H54 (cell line): Measurements from ENCODE around the gene ULK3.

Source experiments
- DNase-seq: peaks from one replicate; pipeline ENCODE4 v3.0.0; 2011; ENCODE audit warnings: low spot score, mixed read lengths; ENCODE audit not compliant: insufficient read length
- FAIRE-seq: peaks from 3 replicates; lab custom pipeline; 2011; peaks lifted over from hg19 to GRCh38; lab: Jason Lieb, UNC
- POLR2A ChIP-seq: IDR thresholded peaks from 2 replicates; pipeline ENCODE4 v1.6.1; 2011; ENCODE audit warnings: low read depth, mild to moderate bottlenecking, low read length

The ULK3 gene

GRCh38 chr15:74789171-74789631 lies 53.8 kb downstream of the ULK3 start:
- DNase-seq = no peak
- FAIRE-seq = no peak
- no peak for TF ChIP-seq POLR2A

- no peak for TF ChIP-seq POLR2A
- DNase-seq = no peak
Measured at GRCh38 chr15:74788683-74789151, 54.2 kb downstream of the ULK3 start.

GRCh38 chr15:74788042-74788682 lies 54.8 kb downstream of the ULK3 start:
- FAIRE-seq (no peak), DNase-seq (no peak)
- TF ChIP-seq POLR2A = no peak

More at GRCh38 chr15:74788683-74789151, 54.2 kb downstream of the ULK3 start:
- FAIRE-seq = no peak

DNA sequence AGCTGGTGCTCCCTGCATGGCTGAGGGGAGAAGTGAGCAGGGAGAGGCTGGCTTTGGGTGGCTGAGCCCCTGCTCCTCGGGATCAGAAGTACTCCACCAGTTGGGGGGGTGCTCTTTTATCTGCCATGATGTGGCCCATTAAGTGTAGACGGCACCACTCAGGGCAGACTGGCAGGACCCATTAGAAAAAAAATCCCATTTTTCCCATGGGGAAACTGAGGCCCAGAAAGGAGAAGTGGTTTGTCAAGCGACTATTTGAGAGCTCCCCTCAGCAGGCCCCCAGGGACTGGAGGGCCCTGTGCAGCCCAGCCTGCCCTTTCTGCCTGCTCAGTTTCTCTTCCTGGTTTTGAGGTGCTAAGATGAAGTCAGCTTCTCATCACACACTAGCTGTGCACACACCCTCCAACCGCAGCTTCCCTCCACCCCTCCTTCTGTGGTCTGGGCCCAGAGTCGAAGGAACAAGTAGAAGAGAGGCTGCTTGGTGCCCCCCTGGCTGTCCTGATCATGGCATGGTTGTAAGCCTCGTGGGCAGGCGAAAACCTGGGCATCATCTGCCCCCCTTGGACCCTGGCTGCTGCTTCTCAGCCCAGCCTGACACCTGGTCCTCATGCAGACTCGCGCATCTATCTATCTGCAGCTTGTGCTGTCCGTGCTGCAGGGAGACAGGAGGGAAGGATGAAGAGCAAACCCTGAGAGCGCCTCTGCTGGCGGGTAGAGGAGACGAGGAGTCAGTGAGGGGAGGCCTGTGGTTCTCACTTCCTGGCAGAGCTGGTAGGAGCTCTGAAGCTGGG lies 55.5 kb downstream of the ULK3 start:
- DNase-seq = peak; percentile 74
- no peak for FAIRE-seq
- TF ChIP-seq POLR2A = no peak

DNA sequence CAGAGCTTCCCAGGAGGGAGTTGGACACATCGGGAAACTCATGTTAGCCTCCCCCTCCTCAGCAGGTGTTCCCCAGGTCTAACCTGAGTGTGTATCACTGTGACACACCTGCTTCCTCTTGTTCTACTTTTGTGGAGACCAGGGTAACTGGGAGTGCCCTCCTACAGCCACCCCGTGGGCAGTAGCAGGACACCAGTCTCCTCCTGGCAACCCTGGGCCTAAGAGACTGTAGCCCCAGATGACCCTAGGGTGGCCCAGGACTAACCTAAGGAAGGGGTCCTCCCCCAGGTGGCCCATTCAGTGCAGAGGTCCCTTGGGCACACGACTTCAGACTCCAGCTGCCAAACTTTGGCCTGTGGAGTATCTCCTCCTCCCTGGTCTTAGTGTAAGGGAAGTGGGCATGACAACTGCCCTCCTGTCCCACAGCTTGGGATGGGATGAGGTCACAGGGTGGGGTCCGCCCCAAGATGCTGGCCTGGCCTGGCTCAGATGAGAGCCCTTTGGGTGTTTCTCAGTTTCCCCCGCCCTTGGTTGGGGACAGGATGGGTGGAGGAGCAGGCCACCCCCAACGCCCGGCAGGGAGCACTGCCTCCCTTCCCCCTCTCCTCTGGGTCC lies 56.3 kb downstream of the ULK3 start:
- FAIRE-seq = no peak
- no peak for DNase-seq
- no peak for TF ChIP-seq POLR2A
